Activated CD8-positive, alpha-beta memory T cell treated with anti-CD3 and anti-CD28 coated beads for 1 hour (primary cell): ENCODE results near the gene R3HCC1L.

Experiments used
- DNase-seq, 2 donors: peaks; one replicate each; pipeline ENCODE4 v3.0.0-alpha.2; 2020; ENCODE audit warnings: low read depth in 1 of 2; ENCODE audit errors: extremely low read depth in 1 of 2

The R3HCC1L gene

DNA sequence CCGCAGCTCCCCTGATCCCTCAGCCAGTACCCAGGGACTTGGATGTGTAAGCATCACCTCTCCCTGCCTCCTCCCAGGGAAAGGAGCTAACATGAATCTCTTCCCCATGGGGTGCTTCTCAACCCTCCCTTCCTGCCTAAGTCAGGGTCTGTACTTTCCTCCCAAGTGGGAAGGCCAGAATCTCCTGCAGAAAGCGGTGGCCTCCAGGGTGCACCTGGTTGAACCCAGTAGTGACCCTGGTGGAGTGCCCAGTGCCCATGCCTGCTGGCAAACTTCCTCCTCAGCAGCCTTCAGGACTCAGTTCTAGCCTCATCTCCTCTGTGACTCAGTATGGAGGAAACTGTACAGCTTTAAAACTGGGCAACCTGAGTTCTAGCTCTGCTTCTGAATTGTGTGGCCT is 136.3 kb downstream of the R3HCC1L start:
- no peak for DNase-seq

DNA sequence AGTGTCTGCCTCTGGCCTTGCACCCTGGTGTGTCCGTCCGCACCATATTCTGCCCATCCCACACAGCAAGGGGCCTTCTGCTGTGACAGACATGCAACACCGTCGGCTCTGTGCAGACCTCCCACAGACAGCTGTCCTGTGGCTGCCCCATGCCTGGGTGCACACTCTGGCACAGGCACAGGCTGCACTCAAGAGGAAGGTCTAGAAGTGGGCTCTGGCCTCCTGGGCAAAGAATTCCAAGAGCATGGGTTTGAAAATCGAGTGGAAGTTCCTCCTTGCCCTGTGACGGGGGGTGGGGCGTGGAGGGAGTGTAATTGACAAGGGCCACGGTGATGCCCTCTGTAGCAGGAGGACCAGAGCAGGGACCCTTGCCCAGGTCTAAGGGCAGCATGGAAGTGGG is 137.8 kb downstream of the R3HCC1L start:
- no peak for DNase-seq

DNA sequence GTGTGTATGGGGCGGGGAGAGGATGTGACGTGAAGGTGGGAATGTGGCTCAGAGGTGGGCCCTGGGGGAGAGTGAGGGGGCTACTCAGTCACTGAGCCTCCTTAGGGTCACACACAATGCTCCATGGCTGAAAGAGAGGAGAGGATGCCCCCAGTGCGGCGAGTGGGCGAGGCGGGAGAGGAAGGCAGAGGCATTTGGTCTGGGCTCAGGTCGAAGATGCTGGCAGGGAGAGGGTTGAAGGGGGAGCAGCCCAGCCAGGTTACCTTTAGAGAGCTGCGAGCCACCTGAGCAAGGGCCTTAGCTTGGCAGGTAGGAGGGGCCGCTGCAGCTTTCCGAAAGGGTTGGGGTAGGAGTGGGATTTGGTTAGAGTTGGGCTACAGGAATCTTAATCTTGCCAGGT is 138.2 kb downstream of the R3HCC1L start:
- no peak for DNase-seq

DNA sequence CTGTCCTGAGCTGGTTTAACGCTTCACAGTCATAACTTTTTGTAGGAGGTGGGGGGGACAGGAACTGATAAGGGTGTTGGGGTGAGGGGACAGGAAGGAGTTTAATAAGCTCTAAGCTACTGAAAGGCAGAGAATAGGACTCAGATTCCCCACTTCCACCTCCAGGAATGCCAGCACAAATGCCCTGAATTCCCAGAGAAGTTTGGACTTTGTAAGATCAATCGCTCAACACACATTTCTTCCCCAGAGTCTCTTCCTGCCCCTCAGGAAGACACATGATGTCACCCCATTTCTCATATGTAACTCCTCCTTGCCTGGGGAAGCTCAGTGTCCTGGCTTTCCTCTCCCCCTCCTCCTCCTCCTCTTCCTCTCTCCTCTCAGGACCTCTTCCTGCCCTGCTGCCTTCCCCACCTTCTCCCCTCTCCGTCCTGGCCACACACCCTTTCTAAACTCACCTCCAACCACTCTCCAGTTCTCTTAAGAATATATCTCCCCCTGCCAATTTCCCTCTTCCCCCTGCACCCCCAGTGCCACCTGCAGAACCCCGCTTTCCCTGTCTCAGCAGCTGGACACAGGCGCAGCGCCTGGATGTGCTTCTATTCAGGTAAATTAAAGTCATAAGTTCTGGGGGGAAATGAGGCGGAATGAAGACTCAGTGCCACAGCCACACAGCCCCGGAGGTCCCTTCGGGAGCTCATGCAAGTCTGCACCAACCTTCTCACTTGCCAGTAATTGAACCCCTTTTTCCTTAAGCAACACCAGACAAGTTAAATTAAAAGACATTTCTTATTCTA is 138.8 kb downstream of the R3HCC1L start:
- no peak for DNase-seq

DNA sequence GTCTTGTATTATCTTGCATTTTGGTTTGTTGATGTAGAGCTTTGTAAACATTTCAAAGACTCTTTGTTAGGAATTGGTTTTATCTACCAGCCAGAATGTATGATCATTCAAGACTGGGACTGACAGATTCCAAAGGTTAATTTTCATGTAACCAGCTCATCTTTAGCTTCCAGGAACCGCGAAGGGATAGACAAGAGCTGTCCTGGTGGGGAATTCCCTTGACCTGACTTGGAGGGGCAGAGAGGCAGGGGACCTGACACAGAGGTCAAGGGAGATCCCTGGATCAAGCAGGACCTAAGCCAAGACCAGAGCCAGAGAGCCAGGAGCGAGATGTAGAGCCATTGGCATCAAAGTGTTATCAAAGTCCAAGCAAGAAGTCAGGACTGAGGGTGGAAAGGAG is 140.1 kb downstream of the R3HCC1L start:
- no peak for DNase-seq

DNA sequence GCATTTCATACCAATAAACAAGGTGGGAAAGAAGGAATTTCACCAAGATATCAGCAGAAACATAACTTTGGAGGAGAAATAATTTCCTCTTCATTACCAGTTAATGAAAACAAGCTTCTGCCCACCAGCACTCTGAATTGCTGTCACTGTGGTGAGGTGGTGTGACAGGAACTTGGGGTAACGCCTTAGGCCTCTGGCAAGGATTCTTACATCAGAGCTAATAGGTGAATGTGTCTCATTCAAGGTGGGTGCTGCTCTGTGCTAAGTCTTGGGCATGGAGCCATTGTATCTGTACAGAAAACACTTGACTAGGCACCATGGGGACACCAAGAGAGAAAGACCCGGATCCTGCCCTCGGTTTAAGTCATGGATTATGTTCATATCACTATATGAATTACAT is 141.9 kb downstream of the R3HCC1L start:
- DNase-seq, result no peak

DNA sequence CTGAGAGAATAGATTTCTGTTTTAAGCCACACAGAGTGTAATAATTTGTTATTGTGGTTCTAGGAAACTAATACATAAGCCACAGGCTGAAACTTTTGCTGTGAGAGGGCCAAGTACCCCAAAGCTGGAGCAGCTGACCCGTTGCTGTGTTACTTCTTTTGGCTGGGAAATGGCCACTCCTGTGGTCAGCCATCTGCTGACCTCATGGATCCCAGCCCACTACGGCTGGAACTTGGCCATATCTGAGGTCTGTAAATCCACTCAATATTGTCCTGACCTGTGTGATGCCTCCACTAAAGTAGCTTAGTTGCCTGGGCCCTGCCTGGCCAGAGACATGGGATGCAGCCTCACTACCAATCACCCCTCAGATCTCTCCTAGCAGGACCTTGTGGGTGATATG is 151.0 kb downstream of the R3HCC1L start:
- DNase-seq, result no peak

DNA sequence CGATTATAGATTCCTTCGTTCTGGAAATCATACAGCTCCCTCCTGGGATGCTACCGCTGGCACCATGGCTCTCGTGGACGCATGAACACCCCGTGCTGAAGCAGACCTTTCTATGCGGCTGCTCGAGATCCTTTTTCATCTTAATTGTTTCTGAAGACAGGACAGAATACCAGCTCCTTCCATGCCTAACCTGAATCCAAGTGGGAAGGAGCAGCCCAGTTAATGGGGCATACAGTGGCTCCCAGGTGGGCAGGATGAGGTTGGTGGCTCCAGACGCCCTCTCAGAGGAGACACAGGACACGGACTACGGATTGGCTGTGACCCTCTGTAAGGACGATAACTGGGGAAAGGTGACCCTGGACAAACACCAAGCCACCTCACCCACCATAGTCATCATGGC is 152.0 kb downstream of the R3HCC1L start:
- no peak for DNase-seq

DNA sequence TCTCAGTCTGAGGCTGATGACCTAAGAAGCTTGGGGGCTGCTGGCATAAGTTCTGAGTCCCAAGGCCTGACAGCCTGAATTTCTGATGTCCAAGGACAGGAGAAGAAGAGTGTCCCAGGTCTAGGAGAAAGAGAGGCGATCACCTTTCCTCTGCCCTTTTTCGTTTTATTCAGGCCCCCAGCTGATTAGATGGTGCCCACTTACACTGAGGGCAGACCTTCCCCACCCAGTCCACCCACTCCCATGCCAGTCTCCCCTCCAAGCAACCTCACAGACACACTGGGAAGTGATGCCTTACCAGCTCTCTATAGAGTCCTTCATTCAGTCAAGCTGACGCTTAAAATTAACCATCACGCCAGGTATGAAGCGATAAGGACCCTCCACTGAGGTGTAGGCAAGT is 152.9 kb downstream of the R3HCC1L start:
- DNase-seq, result no peak

DNA sequence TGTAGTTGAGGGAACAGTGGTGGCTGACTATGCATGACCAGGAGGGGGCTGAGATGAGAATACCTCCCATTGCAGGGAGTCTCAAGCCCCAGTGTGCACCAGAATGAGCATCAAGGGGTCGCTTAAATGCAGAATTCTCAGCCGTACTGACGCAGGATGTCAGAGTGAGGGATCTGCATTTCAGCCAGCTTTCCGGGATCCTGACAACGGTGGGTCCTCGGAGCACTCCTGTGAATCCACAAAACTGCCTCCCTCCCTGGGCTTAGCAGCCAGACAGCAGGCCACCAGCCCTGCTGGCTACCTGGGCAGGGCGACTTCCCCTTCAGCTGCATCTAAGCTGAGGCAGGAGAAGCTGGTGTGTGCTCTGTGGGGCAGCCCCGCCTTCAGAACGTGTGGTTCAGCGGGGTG is 155.3 kb downstream of the R3HCC1L start:
- DNase-seq, result no peak

DNA sequence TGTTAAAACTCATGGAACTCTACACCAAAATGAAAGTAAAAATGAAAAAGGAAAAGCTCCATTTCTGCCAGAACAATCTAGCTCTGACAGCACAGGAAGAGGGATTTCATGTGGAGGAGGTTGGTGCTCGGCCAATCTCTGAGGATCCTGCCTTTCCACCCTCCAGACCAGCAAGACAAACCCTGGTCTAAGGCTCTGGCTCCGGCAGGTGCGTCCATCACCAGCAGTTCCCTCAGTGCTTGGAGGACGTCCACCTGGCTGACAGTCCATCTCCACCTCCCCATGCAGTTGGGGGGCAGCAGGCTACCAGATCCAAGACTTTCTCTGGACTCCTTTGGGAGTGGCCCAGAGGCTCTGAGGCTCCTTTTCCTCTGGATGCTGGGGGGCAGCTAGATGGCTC is 158.5 kb downstream of the R3HCC1L start:
- DNase-seq, result no peak

DNA sequence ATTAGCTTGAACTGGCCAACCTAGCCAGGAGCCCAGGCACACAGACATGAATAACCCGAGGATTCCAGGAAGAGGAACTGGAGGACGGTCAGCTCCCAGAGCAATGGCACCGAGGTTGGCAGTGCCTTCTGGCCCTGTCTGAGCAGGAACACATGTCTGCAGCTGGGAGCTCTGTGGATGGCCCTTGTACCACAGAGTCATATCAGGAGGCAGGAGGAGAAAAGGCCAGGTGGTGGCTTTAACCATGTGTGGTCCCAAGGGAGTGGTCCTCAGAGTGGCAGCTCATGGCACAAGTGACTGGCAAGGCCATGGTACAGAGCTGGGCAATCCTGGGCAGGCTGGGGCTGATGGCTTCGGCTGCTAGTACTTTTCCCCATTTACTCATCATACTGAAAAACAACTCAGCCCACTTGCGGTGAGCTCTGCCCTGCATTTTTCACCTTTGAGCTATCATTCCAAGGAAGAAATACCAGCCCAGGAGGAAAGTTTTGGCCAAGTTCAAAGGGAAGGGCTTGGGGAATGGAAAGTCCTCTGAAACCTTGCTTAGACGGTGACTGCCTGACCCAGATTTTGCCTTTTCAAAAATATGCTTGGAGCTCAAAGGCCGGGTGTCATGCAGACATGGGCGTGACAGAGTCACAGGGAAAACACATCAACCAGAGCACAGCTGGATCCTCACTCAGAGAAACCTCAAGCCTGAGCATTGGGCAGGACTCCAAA is 159.3 kb downstream of the R3HCC1L start:
- no peak for DNase-seq

DNA sequence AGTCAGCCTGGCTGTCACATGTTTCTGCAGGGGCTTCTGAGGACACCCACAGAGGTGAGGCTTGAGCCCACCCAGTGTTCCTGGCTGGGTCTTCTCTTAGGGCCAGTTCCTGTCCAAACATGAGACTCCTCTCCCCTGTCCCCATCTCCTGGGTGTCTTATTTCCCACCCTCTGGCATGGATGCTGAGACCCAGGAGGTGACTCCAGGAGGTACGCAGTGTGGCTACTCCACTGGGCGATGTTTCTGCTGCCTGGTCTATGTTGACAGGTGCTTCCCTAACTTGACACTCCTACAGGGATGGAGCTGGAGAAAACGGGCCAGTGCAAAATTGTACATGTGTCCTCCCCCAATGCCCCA is 159.8 kb downstream of the R3HCC1L start:
- DNase-seq, result no peak
